ENCODE data around the gene CACNA2D3. TPM values are rescaled to one million over a fixed set of nuclear protein-coding genes. Genes with fewer than 3 reads are reported as not detected.

CACNA2D3 gene
- total RNA-seq, 1 experiment from 2014 or later, result not detected

GRCh38 chr3:54949491-54950044 lies 827.2 kb downstream of the CACNA2D3 start:
- Mint-ChIP-seq H3K27ac (ENCODE audit: unreplicated experiment) (no peak overlapping the region), H3K9me3 (ENCODE audit: unreplicated experiment) (no peaks in the 10 kb centered on the region), H3K4me3 (ENCODE audit: unreplicated experiment) (no peak overlapping the region), H3K27me3 (ENCODE audit: insufficient read depth, unreplicated experiment) (peaks cover 6% of the 10 kb centered on the region), H3K36me3 (ENCODE audit: insufficient read depth, unreplicated experiment) (no peaks in the 10 kb centered on the region), H3K4me1 (ENCODE audit: low read depth, unreplicated experiment) (no peaks in the 10 kb centered on the region)
- Histone ChIP-seq H3K36me3 (ENCODE audit: control insufficient read depth, insufficient read depth, low read length) (no peaks in the 10 kb centered on the region), H3K4me1 (no peaks in the 10 kb centered on the region), H3K9me3 (no peaks in the 10 kb centered on the region), H3K4me3 (ENCODE audit: low read depth, low read length) (no peak overlapping the region), H3K27me3 (replicated peaks; ENCODE audit: control insufficient read depth, insufficient read depth, low read length) (no peaks in the 10 kb centered on the region)
- POLR2A ChIA-PET, result no interaction called here
- no peak for DNase-seq
- intact Hi-C loops (cut with micrococcal nuclease; ENCODE audit: unreplicated experiment), result loop anchor here (10.0 kb wide), 1 partner anchor 75 kb away; no protein-coding TSS in a partner anchor
- no peak for TF ChIP-seq CTCF (IDR thresholded peaks at IDR 0.05; ENCODE audit: insufficient read depth in 1 of 2, low read depth in 1 of 2, low read length in 1 of 2, severe bottlenecking in 1 of 2, unreplicated experiment in 1 of 2)
- BruUV-seq (replicated peaks), result no TSS peak
- CTCF ChIA-PET, result no interaction called here

GRCh38 chr3:54950391-54951003 lies 828.1 kb downstream of the CACNA2D3 start:
- Mint-ChIP-seq H3K27ac (ENCODE audit: unreplicated experiment) (no peak overlapping the region), H3K4me3 (ENCODE audit: unreplicated experiment) (no peak overlapping the region), H3K36me3 (ENCODE audit: insufficient read depth, unreplicated experiment) (no peaks in the 10 kb centered on the region), H3K27me3 (ENCODE audit: insufficient read depth, unreplicated experiment) (peaks cover 7% of the 10 kb centered on the region), H3K4me1 (ENCODE audit: low read depth, unreplicated experiment) (no peaks in the 10 kb centered on the region), H3K9me3 (ENCODE audit: unreplicated experiment) (no peaks in the 10 kb centered on the region)
- BruUV-seq (replicated peaks), result no TSS peak
- DNase-seq, result no peak
- Histone ChIP-seq H3K4me3 (ENCODE audit: low read depth, low read length) (no peak overlapping the region), H3K9me3 (no peaks in the 10 kb centered on the region), H3K4me1 (no peaks in the 10 kb centered on the region), H3K36me3 (ENCODE audit: control insufficient read depth, insufficient read depth, low read length) (no peaks in the 10 kb centered on the region), H3K27me3 (replicated peaks; ENCODE audit: control insufficient read depth, insufficient read depth, low read length) (no peaks in the 10 kb centered on the region)
- TF ChIP-seq CTCF (IDR thresholded peaks at IDR 0.05; ENCODE audit: insufficient read depth in 1 of 2, low read depth in 1 of 2, low read length in 1 of 2, severe bottlenecking in 1 of 2, unreplicated experiment in 1 of 2), result no peak
- POLR2A ChIA-PET, result no interaction called here
- CTCF ChIA-PET, result no interaction called here
- intact Hi-C loops (cut with micrococcal nuclease; ENCODE audit: unreplicated experiment), result loop anchor here (1.0 to 10.0 kb wide), 2 partner anchors 63 to 76 kb away; no protein-coding TSS in a partner anchor

- H3K9me3 Mint-ChIP-seq (ENCODE audit: unreplicated experiment), result no peaks in the 10 kb centered on the region
- H3K27ac Mint-ChIP-seq (ENCODE audit: unreplicated experiment), result no peak overlapping the region
- no peaks in the 10 kb centered on the region for H3K36me3 Mint-ChIP-seq (ENCODE audit: insufficient read depth, unreplicated experiment)
- no peaks in the 10 kb centered on the region for H3K4me1 Mint-ChIP-seq (ENCODE audit: low read depth, unreplicated experiment)
- Histone ChIP-seq H3K36me3 (ENCODE audit: control insufficient read depth, insufficient read depth, low read length) (no peaks in the 10 kb centered on the region), H3K4me1 (no peaks in the 10 kb centered on the region), H3K4me3 (ENCODE audit: low read depth, low read length) (no peak overlapping the region), H3K9me3 (no peaks in the 10 kb centered on the region), H3K27me3 (replicated peaks; ENCODE audit: control insufficient read depth, insufficient read depth, low read length) (no peaks in the 10 kb centered on the region)
- no peak overlapping the region for H3K4me3 Mint-ChIP-seq (ENCODE audit: unreplicated experiment)
- peak; percentile 46 to 54 for DNase-seq
- peaks cover 3% of the 10 kb centered on the region for H3K27me3 Mint-ChIP-seq (ENCODE audit: insufficient read depth, unreplicated experiment)
- ChIA-PET POLR2A (no interaction called here), CTCF (no interaction called here)
- intact Hi-C loops (cut with micrococcal nuclease; ENCODE audit: unreplicated experiment), result loop anchor here (1.0 to 10.0 kb wide), 2 partner anchors 62 to 77 kb away; no protein-coding TSS in a partner anchor
- no TSS peak for BruUV-seq (replicated peaks)
- peak; percentile 49 to 72 for TF ChIP-seq CTCF (IDR thresholded peaks at IDR 0.05; ENCODE audit: insufficient read depth in 1 of 2, low read depth in 1 of 2, low read length in 1 of 2, severe bottlenecking in 1 of 2, unreplicated experiment in 1 of 2)
Observed at GRCh38 chr3:54951405-54951804, 829.1 kb downstream of the CACNA2D3 start.

All from Caco-2 (cell line).